Tibial nerve (tissue), 4 donors: ENCODE measurements around the gene GPC5.

Experiments
- EP300 ChIP-seq, 2 donors: sonication (generic); formaldehyde crosslinking; IDR thresholded peaks; one replicate each; pipeline ENCODE4 v1.6.1; 2017; ENCODE audit warnings: antibody characterized with exemption in 2 of 2, mild to moderate bottlenecking in 1 of 2
- POLR2A ChIP-seq, 2 donors: fragments of 450-650 bp; IDR thresholded peaks; one replicate each; pipeline ENCODE4 v1.6.1; 2017; ENCODE audit warnings: antibody characterized with exemption in 2 of 2, mild to moderate bottlenecking in 2 of 2, moderate library complexity in 2 of 2
- TF ChIP-seq, protein P1 (sequence below), 5 experiments: fragments of 200-600 bp in 3 of 5; fragments of 450-650 bp in 2 of 5; sonication (generic) in 3 of 5; IDR thresholded peaks; one replicate each; pipeline ENCODE4 v1.5.1; 2016 to 2019; ENCODE audit warnings: antibody characterized with exemption in 5 of 5, mild to moderate bottlenecking in 3 of 5, moderate library complexity in 2 of 5

- TF ChIP-seq POLR2A (IDR thresholded peaks at IDR 0.05) (no peak), EP300 (IDR thresholded peaks at IDR 0.05) (no peak)
- TF ChIP-seq, protein P1, sequence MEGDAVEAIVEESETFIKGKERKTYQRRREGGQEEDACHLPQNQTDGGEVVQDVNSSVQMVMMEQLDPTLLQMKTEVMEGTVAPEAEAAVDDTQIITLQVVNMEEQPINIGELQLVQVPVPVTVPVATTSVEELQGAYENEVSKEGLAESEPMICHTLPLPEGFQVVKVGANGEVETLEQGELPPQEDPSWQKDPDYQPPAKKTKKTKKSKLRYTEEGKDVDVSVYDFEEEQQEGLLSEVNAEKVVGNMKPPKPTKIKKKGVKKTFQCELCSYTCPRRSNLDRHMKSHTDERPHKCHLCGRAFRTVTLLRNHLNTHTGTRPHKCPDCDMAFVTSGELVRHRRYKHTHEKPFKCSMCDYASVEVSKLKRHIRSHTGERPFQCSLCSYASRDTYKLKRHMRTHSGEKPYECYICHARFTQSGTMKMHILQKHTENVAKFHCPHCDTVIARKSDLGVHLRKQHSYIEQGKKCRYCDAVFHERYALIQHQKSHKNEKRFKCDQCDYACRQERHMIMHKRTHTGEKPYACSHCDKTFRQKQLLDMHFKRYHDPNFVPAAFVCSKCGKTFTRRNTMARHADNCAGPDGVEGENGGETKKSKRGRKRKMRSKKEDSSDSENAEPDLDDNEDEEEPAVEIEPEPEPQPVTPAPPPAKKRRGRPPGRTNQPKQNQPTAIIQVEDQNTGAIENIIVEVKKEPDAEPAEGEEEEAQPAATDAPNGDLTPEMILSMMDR (IDR thresholded peaks at IDR 0.05): no peak
These were observed 180.9 kb downstream of the GPC5 start for GRCh38 chr13:91579320-91579719.
